IMR-90 (cell line): Measurements from ENCODE around the gene COL23A1.

Experiments
- BHLHE40 ChIP-seq: fragments of 150-350 bp; IDR thresholded peaks from 2 replicates; pipeline ENCODE4 v1.6.1; 2016; ENCODE audit warnings: mild to moderate bottlenecking, low read depth, low read length
- CEBPB ChIP-seq: IDR thresholded peaks from 2 replicates; pipeline ENCODE4 v1.6.1; 2012; ENCODE audit warnings: low read depth, low read length, improper control_type of control experiment
- CHD1 ChIP-seq: IDR thresholded peaks from 2 replicates; pipeline ENCODE4 v1.6.1; 2012; ENCODE audit warnings: low read depth, low read length, improper control_type of control experiment
- CTCF ChIP-seq: conservative IDR thresholded peaks from 2 replicates; pipeline ENCODE4 v1.5.1; 2012; ENCODE audit warnings: mild to moderate bottlenecking, low read depth, low read length, improper control_type of control experiment
- FOS ChIP-seq: fragments of 150-350 bp; IDR thresholded peaks from 2 replicates; pipeline ENCODE4 v1.6.1; 2016; ENCODE audit warnings: low read depth, low read length
- MAFK ChIP-seq: IDR thresholded peaks from 2 replicates; pipeline ENCODE4 v1.6.1; 2012; ENCODE audit warnings: low read depth, low read length, improper control_type of control experiment
- MAZ ChIP-seq: IDR thresholded peaks from 2 replicates; pipeline ENCODE4 v1.6.1; 2012; ENCODE audit warnings: low read depth, mild to moderate bottlenecking, low read length, improper control_type of control experiment, moderate library complexity, borderline replicate concordance
- POLR2A ChIP-seq: IDR thresholded peaks from 2 replicates; pipeline ENCODE4 v1.6.1; 2012; ENCODE audit warnings: mild to moderate bottlenecking, low read depth, low read length
- RFX5 ChIP-seq: IDR thresholded peaks from 2 replicates; pipeline ENCODE4 v1.8.0; 2012; ENCODE audit warnings: low read depth, mild to moderate bottlenecking, low read length, moderate library complexity
- TF ChIP-seq, protein P1 (sequence below): fragments of 150-350 bp; IDR thresholded peaks from 2 replicates; pipeline ENCODE4 v1.6.1; 2016; ENCODE audit warnings: low read depth, mild to moderate bottlenecking, low read length, moderate library complexity, borderline replicate concordance

DNA sequence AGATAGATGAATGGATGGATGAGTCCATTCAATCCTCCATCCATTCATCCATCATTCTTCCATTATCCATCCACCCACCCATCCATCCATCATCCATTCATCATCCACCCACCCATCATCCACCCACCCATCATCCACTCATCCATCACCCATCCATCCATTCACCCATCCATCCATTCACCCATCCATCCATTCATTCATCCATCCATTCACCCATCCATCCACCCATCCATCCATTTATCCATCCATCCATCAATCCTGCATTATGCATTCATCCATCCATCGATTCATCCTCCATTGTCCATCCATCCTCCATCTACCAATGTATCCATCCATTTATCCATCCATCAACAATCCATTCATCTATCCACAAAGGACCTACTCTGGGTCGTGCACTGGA, 344.8 kb downstream of the COL23A1 start:
- no peak for TF ChIP-seq RFX5
- TF ChIP-seq CTCF: no peak
- no peak for TF ChIP-seq BHLHE40
- TF ChIP-seq, protein P1, sequence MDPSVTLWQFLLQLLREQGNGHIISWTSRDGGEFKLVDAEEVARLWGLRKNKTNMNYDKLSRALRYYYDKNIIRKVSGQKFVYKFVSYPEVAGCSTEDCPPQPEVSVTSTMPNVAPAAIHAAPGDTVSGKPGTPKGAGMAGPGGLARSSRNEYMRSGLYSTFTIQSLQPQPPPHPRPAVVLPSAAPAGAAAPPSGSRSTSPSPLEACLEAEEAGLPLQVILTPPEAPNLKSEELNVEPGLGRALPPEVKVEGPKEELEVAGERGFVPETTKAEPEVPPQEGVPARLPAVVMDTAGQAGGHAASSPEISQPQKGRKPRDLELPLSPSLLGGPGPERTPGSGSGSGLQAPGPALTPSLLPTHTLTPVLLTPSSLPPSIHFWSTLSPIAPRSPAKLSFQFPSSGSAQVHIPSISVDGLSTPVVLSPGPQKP: no peak
- TF ChIP-seq CEBPB: no peak
- no peak for TF ChIP-seq CHD1
- TF ChIP-seq POLR2A: no peak
- no peak for TF ChIP-seq MAZ
- TF ChIP-seq FOS: no peak
- TF ChIP-seq MAFK: no peak
